PC-3 (cell line): ENCODE results near the gene KCNK4. TPM values are rescaled to one million over a fixed set of nuclear protein-coding genes. Genes with fewer than 3 reads are reported as not detected.
A peak's percentile ranks its signal among the peaks of the same experiment; 100 is the strongest.

Experiments used
- ATAC-seq: fragments of 200-7000 bp; cut with Tn5 transposase; 2 replicates; pipeline ENCODE4 v1.9.1; 2020; ENCODE audit warnings: mild to moderate bottlenecking, moderate library complexity
- BruUV-seq: library from RNA; stranded (reverse); fragments of 400-500 nt; replicated peaks from 2 replicates; lab custom pipeline; 2021; lab: Mats Ljungman, UMichigan
- CTCF ChIA-PET: fragments of 300-600 bp; sonication (Branson Sonifier 250); formaldehyde crosslinking; loops from one replicate; lab custom pipeline; 2022; ENCODE audit warnings: antibody characterized with exemption; lab: Charles Lee
- POLR2A ChIA-PET: fragments of 300-600 bp; sonication (Branson Sonifier 250); formaldehyde crosslinking; loops from one replicate; lab custom pipeline; 2022; ENCODE audit warnings: antibody characterized with exemption; ENCODE audit not compliant: unreplicated experiment; lab: Charles Lee
- DNase-seq: peaks from one replicate; pipeline ENCODE4 v3.0.0-alpha.2; 2015
- H2AFZ ChIP-seq: fragments of 300-600 bp; sonication (generic); 2 replicates; pipeline ENCODE4 v1.6.0; 2016; ENCODE audit warnings: antibody characterized with exemption, low read length
- H3F3A ChIP-seq: fragments of 300-600 bp; sonication (generic); one replicate; pipeline ENCODE4 v1.6.0; 2017; ENCODE audit warnings: antibody characterized with exemption, low read length, control low read depth, mild to moderate bottlenecking; ENCODE audit not compliant: unreplicated experiment
- H3K27ac ChIP-seq: fragments of 300-600 bp; sonication (generic); 2 replicates; pipeline ENCODE4 v1.5.1; 2016; ENCODE audit warnings: mild to moderate bottlenecking, low read length
- H3K27me3 ChIP-seq: fragments of 300-600 bp; sonication (generic); 2 replicates; pipeline ENCODE4 v1.6.1; 2016; ENCODE audit warnings: low read length, mixed read lengths
- H3K36me3 ChIP-seq: fragments of 300-600 bp; sonication (generic); 2 replicates; pipeline ENCODE4 v1.6.1; 2016; ENCODE audit warnings: low read depth, mixed run types, low read length, mixed read lengths
- H3K4me1 ChIP-seq: fragments of 300-600 bp; sonication (generic); 2 replicates; pipeline ENCODE4 v1.5.1; 2016; ENCODE audit warnings: low read length; ENCODE audit not compliant: insufficient read depth
- H3K4me2 ChIP-seq: fragments of 300-600 bp; sonication (generic); 2 replicates; pipeline ENCODE4 v1.6.0; 2016; ENCODE audit warnings: low read length
- H3K4me3 ChIP-seq: fragments of 300-600 bp; sonication (generic); 2 replicates; pipeline ENCODE4 v1.5.1; 2016; ENCODE audit warnings: mild to moderate bottlenecking, low read length, mixed read lengths
- H3K79me2 ChIP-seq: fragments of 300-600 bp; sonication (generic); 2 replicates; pipeline ENCODE4 v1.6.1; 2017; ENCODE audit warnings: low read length, mixed read lengths
- H3K9ac ChIP-seq: fragments of 300-600 bp; sonication (generic); 2 replicates; pipeline ENCODE4 v1.6.0; 2016; ENCODE audit warnings: mild to moderate bottlenecking, low read length
- H3K9me2 ChIP-seq: fragments of 300-600 bp; sonication (generic); replicated peaks from 2 replicates; pipeline ENCODE4 v1.6.1; 2016; ENCODE audit warnings: mixed run types, low read length, mixed read lengths
- H3K9me3 ChIP-seq: fragments of 300-600 bp; sonication (generic); 2 replicates; pipeline ENCODE4 v1.6.1; 2016; ENCODE audit warnings: low read length, mixed read lengths
- H4K20me1 ChIP-seq: fragments of 300-600 bp; sonication (generic); 2 replicates; pipeline ENCODE4 v1.6.1; 2016; ENCODE audit warnings: low read length, mixed read lengths
- CTCF ChIP-seq: fragments of 300-600 bp; sonication (generic); conservative IDR thresholded peaks from 2 replicates; pipeline ENCODE4 v1.5.1; 2017; ENCODE audit warnings: antibody characterized with exemption, low read depth, mild to moderate bottlenecking, low read length
- EZH2 ChIP-seq: fragments of 300-600 bp; sonication (generic); IDR thresholded peaks from one replicate; pipeline ENCODE4 v1.6.1; 2017; ENCODE audit warnings: antibody characterized with exemption, mild to moderate bottlenecking, low read length; ENCODE audit not compliant: unreplicated experiment
- EZH2phosphoT487 ChIP-seq: fragments of 300-600 bp; sonication (generic); IDR thresholded peaks from 2 replicates; pipeline ENCODE4 v1.6.1; 2018; ENCODE audit warnings: mild to moderate bottlenecking, antibody characterized with exemption, low read length, borderline replicate concordance
- intact Hi-C: fragments of 100-400 bp; cut with micrococcal nuclease; formaldehyde crosslinking; loops from 2 replicates; pipeline ENCODE4 v1.9.0; 2023
- total RNA-seq: library from RNA; depleted of rRNA; stranded (reverse); fragments of >200 nt; gene quantifications from 2 replicates; pipeline ENCODE4 v1.2.3, GENCODE V29; 2014

Gene KCNK4
- total RNA-seq, 1 experiment from 2014 or later = 1.2 TPM

- Histone ChIP-seq H3K9me2 (no peaks in the 10 kb centered on the region), H3K79me2 (peaks cover 48% of the 10 kb centered on the region), H3K4me2 (peak overlapping the region; percentile 94), H3K4me3 (peak overlapping the region; percentile 87; the same call in 1 of the 2 replicates), H2AFZ (no peak overlapping the region), H4K20me1 (peaks cover 8% of the 10 kb centered on the region; the same call in 1 of the 2 replicates), H3F3A (peaks cover 14% of the 10 kb centered on the region), H3K36me3 (peaks cover 14% of the 10 kb centered on the region; the same call in 1 of the 2 replicates), H3K4me1 (peaks cover 60% of the 10 kb centered on the region), H3K27me3 (no peaks in the 10 kb centered on the region), H3K9ac (no peak overlapping the region), H3K9me3 (no peaks in the 10 kb centered on the region), H3K27ac (no peak overlapping the region)
- no TSS peak for BruUV-seq
- ChIA-PET POLR2A (interaction anchor here (1.0 kb wide), 1 partner anchor 17 kb away, joined by 3 read pairs; no protein-coding TSS in a partner anchor), CTCF (interaction anchor here (0.7 kb wide), 1 partner anchor 535 kb away, joined by 5 read pairs; the partner anchor contains the start of gene SF1)
- TF ChIP-seq EZH2phosphoT487 (no peak), EZH2 (no peak), CTCF (no peak)
- ATAC-seq (no peak), DNase-seq (no peak)
- intact Hi-C loops = no loop called here
Measured at GRCh38 chr11:64243236-64243854, 47.8 kb upstream of the KCNK4 start.

GRCh38 chr11:64244107-64244506, 47.0 kb upstream of the KCNK4 start:
- TF ChIP-seq EZH2 (no peak), EZH2phosphoT487 (no peak), CTCF (no peak)
- Histone ChIP-seq H3K79me2 (peaks cover 48% of the 10 kb centered on the region), H3K27me3 (no peaks in the 10 kb centered on the region), H2AFZ (no peak overlapping the region), H4K20me1 (peaks cover 8% of the 10 kb centered on the region; the same call in 1 of the 2 replicates), H3K36me3 (peaks cover 14% of the 10 kb centered on the region; the same call in 1 of the 2 replicates), H3K9ac (no peak overlapping the region), H3K4me1 (peaks cover 56% of the 10 kb centered on the region), H3K9me3 (no peaks in the 10 kb centered on the region), H3K9me2 (no peaks in the 10 kb centered on the region), H3K4me3 (peak overlapping the region; percentile 80; the same call in 1 of the 2 replicates), H3F3A (peaks cover 11% of the 10 kb centered on the region), H3K27ac (no peak overlapping the region), H3K4me2 (peak overlapping the region; percentile 94)
- DNase-seq = no peak
- no TSS peak for BruUV-seq
- ATAC-seq = no peak
- intact Hi-C loops = no loop called here
- ChIA-PET POLR2A (interaction anchor here (1.0 kb wide), 1 partner anchor 17 kb away, joined by 3 read pairs; no protein-coding TSS in a partner anchor), CTCF (no interaction called here)

- H3K4me1 ChIP-seq = peaks cover 52% of the 10 kb centered on the region
- CTCF ChIA-PET = interaction anchor here (1.3 kb wide), 1 partner anchor 41 kb away, joined by 3 read pairs; no protein-coding TSS in a partner anchor
- peaks cover 8% of the 10 kb centered on the region for H3F3A ChIP-seq
- H3K9me3 ChIP-seq = no peaks in the 10 kb centered on the region
- DNase-seq = no peak
- H3K9me2 ChIP-seq = no peaks in the 10 kb centered on the region
- H3K36me3 ChIP-seq = peaks cover 14% of the 10 kb centered on the region; the same call in 1 of the 2 replicates
- peak overlapping the region; percentile 94 for H3K4me2 ChIP-seq
- TF ChIP-seq EZH2phosphoT487 = no peak
- TF ChIP-seq EZH2 = no peak
- no peak for TF ChIP-seq CTCF
- peak overlapping the region; percentile 94 for H3K27ac ChIP-seq
- intact Hi-C loops = no loop called here
- H2AFZ ChIP-seq = no peak overlapping the region
- peaks cover 48% of the 10 kb centered on the region for H3K79me2 ChIP-seq
- H3K4me3 ChIP-seq = peak overlapping the region; percentile 80
- peak overlapping the region; percentile 93 for H3K9ac ChIP-seq
- BruUV-seq = TSS peak; percentile 31
- peaks cover 8% of the 10 kb centered on the region; the same call in 1 of the 2 replicates for H4K20me1 ChIP-seq
- ATAC-seq = no peak
- POLR2A ChIA-PET = interaction anchor here (0.7 to 2.6 kb wide), 4 partner anchors 7 to 1671 kb away, joined by 5 to 17 read pairs (median 11); partner anchors contain the start of genes NUDT22 and STIP1
- H3K27me3 ChIP-seq = no peaks in the 10 kb centered on the region
Measured at GRCh38 chr11:64244966-64245365, 46.1 kb upstream of the KCNK4 start.
